Nucleus accumbens (tissue), 56 donors: Measurements from ENCODE around the gene BTF3.

Experiments used
- DNase-seq, 56 donors: peaks; one replicate each; lab custom pipeline; 2025; lab: John Stamatoyannopoulos, UW

BTF3 gene

DNA sequence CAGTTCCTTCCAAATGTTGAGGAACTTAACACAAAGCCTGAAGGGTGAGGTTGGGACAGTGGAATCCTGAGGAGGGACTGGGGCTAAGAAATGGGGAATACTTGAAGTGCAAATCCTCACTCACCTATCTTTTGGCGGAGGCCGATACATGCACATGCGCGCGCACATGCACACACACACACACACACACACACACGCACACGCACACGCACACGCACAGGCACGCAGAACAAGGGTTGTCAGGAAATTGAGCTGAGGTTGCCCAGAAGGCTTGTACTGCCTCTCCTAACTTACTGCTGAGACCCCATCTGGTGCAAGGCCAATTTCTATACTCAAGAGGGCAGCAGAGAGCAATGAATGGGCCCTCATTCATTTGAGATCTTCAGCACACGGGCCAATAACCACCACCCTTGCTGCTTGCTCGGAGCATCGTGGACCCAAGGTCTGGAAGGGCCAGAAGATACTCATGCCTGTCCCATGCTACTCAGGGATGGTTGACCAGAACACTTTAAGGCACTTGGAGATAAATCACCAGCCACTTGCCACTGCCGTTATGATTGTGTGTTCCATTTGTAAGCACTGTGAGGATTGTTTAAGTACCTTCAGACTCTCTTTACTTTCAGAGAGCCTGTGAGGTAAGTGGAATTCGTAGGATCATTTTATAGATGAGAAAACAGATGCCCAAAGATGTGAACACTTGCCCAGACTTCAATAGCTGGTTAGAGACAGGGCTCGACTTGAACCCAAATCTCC lies 21.5 kb downstream of the BTF3 start:
- DNase-seq: peak in 49 of 56 donors; percentile 2 to 76 (median 42)

DNA sequence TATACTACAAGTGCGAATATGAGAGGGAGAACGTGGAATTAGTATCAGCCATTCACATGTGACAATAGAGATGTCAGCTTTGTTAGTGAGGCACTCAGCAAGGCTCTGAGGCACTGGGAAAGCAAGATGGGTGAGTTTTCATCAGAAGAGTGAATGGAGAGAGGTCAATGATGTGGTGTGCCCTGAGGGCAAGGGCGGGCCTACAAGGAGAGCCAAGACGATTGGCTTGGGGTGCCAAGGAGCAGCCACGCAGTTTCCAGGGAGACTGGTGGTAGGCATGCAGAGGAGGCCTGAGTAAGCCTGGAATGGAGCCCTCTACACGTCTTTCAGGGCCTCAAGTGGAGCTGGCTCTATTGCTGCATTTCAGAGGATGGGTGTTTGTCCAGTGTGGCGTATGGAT lies 24.7 kb downstream of the BTF3 start:
- no peak for DNase-seq

GRCh38 chr5:73523861-73524260 lies 25.6 kb downstream of the BTF3 start:
- DNase-seq: no peak

GRCh38 chr5:73525606-73526203 lies 27.5 kb downstream of the BTF3 start:
- no peak for DNase-seq

GRCh38 chr5:73528248-73528647 lies 30.0 kb downstream of the BTF3 start:
- no peak for DNase-seq

DNA sequence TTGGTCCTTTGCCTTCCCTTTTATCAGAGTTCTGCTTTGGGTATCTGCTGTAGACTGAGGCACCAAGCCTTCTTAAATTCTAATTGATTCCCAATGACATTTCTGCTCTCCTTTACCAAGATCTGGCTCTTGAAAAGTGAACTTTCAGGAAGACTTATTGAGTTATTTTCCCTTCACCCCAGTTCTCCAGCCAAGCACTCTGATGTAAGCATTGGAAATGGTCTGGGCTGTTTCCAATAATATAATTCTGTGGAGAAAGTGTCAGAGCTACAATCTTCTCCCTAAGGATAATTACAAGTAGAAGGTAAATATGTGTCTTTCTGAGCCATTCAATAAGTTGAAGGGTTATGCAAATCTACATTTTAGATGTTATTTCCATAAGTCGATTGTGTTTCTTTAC lies 30.8 kb downstream of the BTF3 start:
- no peak for DNase-seq

- DNase-seq: no peak
Measured at GRCh38 chr5:73531356-73531755, 33.1 kb downstream of the BTF3 start.

DNA sequence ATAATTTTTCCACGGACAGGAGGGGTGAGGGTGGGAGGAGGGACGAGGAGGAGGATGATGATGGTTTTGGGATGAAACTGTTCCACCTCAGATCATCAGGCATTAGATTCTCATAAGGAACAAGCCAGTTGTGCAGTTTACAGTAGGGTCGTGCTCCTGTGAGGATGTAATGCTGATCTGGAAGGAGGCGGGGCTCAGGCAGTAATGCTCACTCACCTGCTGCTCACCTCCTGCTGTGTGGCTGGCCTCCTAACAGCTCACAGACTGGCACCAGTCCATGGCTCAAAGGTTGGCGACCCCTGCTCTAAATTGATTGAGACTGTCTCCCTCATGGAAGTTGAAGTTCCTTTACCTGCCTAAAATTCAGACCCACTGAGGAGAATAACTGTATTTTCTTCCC lies 34.0 kb downstream of the BTF3 start:
- no peak for DNase-seq

GRCh38 chr5:73534011-73534644 lies 35.9 kb downstream of the BTF3 start:
- DNase-seq: no peak

DNA sequence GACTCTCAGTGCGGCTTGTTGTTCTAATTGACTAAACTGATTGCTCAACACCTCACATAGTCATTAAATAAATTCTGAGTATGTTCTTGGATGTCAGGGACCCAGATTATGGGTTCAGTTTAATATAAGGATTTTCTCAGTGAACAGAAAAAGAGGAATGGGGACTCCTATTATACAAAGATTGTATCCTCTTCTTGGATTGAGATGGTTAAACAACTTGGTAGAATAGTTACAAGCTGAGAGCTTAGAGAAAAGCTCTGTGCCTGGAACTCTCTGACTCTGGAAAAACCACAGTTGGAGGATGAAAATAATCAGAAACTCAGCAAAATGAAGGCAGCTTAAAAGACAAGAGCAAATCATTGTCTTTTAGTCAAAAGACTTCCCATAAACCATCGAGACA lies 36.7 kb downstream of the BTF3 start:
- DNase-seq: no peak

DNA sequence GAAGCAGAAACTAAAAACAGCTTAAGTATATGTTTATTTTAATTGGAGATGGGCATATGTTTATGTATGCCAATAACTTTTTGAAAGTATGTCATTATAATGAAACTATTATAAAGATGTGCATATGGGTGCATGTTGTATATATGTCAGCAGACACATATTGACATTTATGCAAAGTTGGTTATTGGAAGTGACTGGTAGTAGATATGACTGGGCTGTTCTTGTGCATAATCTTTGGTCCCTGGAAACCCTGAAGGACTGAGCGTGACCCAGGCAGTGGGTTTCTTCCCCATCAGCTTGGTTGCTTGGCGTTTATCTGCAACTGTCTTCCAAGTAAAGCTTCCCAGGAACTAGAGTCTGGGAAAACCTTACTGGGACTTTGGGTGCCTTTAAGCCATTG lies 41.5 kb downstream of the BTF3 start:
- no peak for DNase-seq

DNA sequence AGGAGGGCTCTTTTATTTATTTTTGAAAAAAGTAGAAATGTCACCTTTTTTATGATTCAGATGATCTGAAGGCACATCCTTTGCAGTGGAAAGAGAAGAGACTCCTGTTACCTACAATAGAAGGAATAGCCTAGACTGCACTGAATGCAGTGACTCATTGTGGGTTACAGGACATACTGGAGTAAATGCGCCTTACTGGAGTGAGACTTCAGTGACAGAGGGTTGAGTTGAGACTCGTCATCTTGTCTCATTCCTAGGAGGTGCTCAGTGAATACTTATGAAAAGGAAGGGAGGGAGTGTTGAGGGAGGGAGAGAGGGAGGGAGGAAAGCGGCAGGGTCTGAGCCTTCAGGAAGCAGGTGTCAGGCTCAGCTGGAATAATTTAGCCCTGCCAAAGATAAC lies 42.0 kb downstream of the BTF3 start:
- no peak for DNase-seq

DNA sequence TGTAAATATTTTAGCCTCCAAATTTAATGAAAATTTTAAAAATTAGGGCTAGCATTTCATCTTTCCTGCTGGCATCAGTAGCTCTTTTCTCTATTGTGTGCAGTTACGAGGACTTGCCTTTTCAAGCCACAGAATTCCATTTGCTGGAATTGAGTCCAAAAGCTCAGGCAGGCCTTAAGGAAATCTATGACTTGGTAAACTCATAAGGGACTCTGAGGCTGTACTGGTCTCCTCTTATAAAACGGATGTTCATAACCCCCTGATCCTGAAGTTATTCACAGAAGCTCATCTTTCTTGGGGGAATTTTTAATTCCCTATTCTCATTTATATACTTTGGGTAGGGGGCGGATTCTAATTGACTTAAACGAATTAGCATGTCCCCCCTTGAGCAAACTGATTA lies 43.8 kb downstream of the BTF3 start:
- DNase-seq: no peak

DNA sequence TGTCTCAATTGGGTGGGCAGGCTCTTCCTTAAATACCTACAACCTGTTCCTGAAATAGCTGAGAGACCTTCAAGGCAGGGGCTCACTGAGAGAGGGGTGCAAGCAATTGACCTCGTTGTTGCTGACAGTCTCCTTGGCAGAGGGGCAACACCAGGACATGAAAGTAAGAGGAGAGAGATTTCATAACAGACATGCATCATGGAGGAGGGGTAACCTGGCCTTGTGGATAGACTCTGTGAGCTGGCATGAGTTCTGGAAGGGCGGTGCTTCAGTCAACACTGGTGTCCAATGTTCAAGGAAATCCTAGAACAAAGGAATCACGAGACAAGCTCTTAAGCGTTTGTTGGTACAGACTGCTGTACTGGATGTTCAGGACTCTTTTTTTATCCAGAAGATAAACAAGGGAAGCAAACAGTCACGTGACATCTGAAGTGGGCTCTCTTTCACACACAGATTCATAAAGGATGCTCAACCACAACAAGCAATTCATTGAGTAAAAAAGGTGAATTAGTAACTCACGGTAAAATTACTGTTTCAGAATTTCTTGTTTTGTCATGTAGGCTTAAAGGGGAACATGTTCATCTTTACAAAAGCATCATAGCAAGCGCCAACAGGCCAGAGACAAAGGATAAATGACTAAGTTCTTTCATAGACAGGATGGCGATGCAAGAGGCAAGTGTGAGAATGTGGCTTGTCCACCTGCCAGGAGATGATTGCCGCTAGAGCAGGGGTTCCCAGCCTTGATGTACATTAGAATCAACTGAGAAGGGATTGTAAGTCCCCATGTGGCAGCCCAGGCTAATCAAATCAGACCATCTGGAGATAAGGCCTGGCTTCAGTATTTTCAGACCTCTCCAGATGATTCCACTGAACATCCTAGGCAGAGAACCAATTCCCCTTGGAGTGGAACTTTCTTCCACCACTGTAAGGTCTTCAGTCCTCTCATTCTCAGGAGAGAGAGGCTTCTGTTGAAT lies 46.5 kb downstream of the BTF3 start:
- no peak for DNase-seq

DNA sequence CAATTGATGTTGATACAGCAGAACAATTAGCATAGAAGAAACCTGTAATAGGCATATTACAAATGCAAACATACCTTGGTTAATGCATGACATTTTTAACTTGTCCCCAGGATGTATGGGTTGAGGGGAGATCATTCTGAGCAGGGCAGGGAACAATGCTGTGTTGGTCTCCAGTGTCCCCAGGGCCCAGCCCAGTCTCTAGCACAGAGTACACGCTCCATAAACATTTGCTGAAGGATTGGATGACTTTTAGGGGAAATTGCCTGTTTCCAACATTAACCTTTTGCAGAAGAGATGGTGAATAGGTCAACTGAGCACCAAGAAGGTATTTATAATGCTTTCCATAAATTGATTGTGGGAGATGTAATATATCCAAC lies 47.1 kb downstream of the BTF3 start:
- no peak for DNase-seq

- DNase-seq: no peak
Measured at GRCh38 chr5:73550016-73550415, 51.8 kb downstream of the BTF3 start.

- DNase-seq: no peak
Measured at GRCh38 chr5:73552642-73553041, 54.4 kb downstream of the BTF3 start.
